ENCODE results near the gene PPWD1.
"Not testable (repeated sequence)": the region's sequence is repeated elsewhere in the genome, so short reads cannot be mapped to it uniquely, and the experiment has no call there.

PPWD1 gene

DNA sequence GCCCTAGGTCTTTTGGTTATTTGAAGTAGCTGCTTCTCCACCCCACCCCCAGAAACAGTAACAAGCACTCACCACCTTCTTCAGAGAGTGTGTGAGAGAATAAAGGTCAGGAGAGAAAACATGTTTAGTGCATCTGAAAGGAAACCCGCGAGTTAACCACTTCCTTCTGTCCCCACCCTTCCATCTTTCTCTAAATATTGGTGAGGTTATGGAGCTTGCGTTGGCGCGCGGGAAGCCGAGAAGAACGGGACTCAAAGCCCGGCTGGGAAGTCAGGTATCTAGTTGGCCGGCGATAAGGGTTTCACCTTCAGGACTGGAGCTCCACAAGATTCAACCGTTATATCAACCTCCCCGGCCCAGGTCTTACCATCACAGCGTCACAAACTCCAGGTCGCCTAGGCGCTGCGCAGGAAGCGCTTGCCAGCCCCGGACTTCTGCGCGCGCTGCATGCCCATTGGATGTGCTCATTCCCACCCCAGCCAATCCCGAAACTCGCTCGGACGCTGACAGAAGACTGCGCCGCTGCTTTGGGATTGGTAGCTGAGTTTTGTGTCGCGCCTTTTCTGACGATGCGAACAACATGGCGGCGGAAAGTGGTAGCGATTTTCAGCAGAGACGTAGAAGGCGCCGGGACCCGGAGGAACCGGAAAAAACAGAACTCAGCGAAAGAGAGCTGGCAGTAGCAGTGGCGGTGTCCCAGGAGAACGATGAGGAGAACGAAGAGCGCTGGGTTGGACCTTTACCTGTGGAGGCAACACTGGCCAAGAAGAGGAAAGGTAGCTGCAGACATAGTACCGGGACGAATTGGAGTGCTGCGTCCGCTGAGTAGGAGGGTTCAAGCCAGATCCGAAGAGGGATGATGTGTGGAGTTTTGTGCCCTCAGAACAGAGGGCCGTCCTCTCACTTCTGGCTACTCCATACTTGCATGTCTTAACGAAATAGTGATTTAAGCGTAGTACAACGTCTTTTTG lies at the start of gene PPWD1, which contains the start of gene CENPK:
PPWD1 (plus strand) TSS at position 566 of the 971 bp plus-strand sequence; CDS start at position 581, 15 bp downstream.
CENPK (minus strand) TSS at position 438 of the 971 bp plus-strand sequence. CDS start 8,261 bp downstream, outside the sequence.
- in situ Hi-C loops (cut with MboI; ENCODE audit: low sequenced_read_pairs), result no loop called here

DNA sequence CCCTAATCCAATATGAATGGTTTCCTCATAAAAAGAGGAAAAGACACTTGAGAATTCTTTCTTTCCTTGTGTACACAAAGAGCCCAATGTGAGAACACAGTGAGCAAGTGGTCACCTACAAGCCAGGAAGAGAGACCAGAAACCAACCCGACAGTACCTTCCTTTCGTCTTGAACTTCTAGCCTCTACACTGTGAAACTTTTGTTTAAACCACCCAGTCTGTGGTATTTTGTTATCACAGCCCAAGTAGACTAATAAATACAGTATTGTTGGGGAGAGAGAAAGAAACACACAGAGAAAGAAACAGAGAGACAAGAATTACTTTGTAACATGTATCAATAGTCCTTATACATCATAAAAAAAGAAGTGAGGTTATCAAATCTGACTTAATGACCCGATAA lies 37.4 kb upstream of the PPWD1 start:
- in situ Hi-C loops (cut with MboI; ENCODE audit: low sequenced_read_pairs), result no loop called here

DNA sequence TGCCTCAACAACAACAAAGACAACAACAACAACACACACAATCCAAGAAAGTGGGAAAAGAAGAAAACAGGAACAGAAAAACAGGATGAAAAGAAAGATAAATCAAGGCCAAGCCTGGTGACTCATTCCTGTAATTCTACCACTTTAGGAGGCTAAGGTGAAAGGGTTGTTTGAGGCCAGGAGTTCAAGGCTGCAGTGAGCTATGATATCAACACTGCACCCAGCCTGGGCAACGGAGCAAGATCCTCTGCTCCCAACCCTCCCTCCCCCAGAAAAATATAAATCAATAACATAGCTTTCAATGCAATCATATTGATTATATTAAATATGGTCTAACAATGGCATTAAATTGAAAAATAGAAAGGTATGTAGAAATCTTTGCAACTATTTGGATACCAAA lies 32.2 kb upstream of the PPWD1 start:
- in situ Hi-C loops (cut with MboI; ENCODE audit: low sequenced_read_pairs), result no loop called here

DNA sequence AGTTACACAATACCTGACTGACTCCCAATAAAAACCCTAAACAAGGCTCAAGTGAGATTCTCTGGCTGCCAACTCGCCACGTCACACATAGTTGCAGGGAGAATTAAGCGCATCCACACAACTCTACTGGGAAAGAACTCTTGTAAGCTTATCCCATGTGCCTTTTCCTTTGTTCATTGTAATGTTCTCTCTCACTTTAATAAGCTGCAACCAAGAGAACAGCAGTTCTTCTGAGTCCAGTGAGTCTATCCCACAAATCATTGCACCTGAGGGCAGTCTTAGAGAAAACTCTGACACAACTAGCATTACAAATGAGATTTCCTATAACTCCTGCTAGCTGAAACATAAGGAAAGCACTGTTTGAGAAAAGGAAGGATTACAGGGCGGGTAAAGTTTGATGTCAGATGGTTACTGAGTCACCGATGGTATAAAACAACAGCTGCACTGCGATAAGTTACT lies 27.5 kb upstream of the PPWD1 start:
- in situ Hi-C loops (cut with MboI; ENCODE audit: low sequenced_read_pairs), result no loop called here

DNA sequence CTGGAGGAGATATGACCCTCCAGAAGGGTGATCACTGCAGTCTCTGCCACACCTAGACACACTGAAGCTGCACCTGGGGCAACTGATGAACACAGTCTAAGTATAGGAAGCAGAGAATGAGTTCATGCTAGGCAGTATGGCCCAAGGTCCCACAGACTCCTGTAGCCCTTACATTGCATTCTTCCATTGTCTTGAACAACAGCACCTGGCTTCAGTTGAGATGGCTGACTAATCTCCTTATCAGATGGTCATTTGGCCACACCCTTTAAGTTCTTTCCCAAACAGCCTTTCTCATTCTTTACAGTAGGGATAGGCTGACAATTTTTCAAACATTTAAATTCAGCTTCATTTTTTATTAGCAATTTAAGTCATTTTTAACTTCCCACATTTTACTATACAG lies 23.3 kb upstream of the PPWD1 start:
- in situ Hi-C loops (cut with MboI; ENCODE audit: low sequenced_read_pairs), result no loop called here

DNA sequence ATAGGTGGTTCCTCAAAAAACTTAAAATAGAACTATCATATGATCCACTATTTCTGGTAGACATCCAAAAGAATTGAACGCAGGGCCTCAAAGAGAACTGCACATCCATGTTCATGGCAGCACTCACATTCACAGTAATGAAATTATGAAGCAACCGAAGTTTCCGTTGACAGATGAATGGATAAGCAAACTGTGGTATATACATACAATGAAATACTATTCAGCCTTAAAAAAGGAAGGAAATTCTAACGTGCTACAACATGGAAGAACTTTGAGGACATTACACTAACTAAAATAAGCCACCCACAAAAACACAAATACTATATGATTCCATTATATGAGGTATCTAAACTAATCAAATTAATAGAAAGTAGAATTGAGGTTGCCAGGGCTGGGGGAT lies 18.6 kb upstream of the PPWD1 start:
- in situ Hi-C loops (cut with MboI; ENCODE audit: low sequenced_read_pairs), result no loop called here

DNA sequence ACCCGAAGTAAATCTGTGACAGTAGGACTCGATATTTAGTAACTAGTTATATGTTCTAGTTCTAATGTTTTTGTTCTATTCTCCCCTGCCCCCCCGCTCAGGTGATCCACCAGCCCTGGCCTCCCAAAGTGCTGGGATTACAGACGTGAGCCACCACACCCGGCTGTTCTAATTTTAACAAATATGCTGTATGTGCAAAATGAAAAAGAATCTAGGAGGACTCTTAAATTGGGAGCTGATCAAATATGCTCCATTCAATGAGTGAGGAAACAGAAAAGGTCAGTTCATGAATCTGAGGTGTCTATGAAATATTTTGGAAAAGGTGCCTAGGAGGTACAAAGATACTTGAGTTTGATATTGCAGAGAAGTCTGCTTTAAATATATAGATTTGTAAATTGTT lies 17.0 kb upstream of the PPWD1 start:
- in situ Hi-C loops (cut with MboI; ENCODE audit: low sequenced_read_pairs), result no loop called here

DNA sequence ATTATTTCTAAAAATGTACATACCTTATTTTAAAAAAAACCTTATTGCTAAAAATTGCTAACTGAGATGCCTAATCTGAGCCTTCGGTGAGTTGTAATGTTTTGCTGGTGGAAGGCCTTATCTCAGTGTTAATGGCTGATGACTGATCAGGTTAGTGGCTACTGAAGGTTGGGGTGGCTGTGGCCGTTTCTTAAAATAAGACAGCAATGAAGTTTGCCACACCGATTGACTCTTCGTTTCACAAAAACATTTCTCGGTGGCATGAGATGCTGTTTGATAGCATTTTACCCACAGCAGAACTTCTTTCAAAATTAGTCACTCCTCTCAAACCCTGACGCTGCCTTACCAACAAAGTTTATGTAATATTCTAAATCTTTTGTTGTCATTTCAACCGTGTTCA lies 14.8 kb upstream of the PPWD1 start:
- in situ Hi-C loops (cut with MboI; ENCODE audit: low sequenced_read_pairs), result no loop called here

DNA sequence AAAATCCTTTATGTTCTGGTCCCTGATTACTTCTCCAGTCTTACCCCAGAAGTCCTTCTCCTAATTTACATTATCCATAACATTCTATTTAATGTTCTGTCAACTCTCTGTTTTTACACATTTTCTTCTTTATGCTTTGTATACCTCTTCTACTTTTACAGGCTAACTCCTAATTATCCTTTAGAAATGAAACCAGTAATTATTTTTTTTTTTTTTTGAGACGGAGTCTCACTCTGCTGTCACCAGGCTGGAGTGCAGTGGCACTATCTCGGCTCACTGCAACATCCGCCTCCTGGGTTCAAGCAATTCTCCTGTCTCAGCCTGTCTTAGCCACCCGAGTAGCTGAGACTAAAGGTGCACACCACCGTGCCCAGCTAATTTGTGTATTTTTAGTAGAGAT lies 9.2 kb upstream of the PPWD1 start:
- in situ Hi-C loops (cut with MboI; ENCODE audit: low sequenced_read_pairs), result no loop called here

DNA sequence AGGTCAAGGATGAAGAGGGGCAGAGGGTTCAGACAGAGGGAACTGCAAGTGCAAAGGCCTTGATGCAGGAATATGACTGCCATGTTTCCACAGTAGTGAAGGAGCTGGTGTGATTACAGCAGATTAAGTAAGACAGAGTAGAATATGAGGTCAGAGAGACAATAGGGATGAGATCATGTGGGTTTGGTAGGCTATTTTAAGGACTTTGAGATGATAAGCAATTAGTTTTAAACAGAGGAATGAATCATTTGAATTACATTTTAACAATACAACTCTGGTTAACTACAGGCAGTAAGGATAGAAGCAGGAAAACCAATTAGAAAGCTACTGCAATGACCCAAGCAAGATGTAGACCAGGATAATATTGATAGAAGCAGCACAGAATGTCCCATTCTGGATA lies 7.8 kb upstream of the PPWD1 start:
- in situ Hi-C loops (cut with MboI; ENCODE audit: low sequenced_read_pairs), result no loop called here

DNA sequence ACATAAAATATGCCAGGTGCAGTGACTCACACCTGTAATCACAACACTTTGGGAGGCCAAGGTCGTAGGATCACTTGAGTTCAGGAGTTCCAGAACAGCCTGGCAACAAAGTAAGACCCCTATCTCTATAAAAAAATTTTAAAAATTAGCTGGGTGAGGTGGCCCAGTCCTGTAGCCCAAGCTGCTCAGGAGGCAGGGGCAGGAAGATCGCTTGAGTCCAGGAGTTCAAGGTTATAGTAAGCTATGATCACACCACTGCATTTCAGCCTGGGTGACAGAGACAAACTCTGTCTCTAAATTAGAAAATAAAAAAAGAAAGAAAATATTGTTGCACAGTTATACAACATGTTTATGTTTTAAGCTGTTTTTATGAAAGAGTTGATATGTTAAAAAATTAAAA lies 6.9 kb upstream of the PPWD1 start:
- in situ Hi-C loops (cut with MboI; ENCODE audit: low sequenced_read_pairs), result no loop called here

DNA sequence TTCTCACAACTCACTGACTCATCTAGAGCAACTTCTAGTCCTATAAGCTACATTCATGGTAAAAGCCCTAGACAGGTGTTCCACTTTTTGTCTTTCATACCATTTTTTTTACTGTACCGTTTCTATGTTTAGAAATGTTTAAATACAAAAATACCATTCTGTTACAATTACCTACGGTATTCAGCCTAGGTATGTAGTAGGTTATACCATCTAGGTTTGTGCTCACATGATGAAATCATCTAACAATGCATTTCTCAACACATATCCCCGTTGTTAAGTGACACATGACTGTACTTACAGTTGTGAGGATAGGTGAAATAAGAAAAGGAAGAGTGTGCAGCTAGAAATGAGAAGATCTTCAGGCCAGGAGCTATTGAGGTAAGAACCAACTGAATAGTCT lies 6.4 kb upstream of the PPWD1 start:
- in situ Hi-C loops (cut with MboI; ENCODE audit: low sequenced_read_pairs), result no loop called here

DNA sequence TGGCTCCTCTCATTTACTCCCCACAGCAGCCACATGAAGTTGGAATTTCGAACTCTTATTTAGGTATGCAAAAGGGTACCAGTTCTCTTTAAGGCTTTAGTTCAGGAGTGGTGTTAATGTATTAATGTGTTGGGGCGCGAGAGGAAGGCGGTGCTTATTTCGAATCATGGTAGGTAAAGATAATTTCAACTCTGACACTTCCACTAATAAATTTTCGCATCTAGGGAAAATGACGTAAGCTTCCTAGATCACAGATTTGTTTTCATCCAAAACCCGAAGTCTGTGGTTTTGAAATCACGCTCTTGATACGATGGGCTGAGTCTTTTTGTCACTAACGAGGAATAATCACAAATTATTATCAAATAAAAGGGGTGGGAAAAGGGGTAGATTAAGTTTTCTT lies 681 bp downstream of the PPWD1 start:
- in situ Hi-C loops (cut with MboI; ENCODE audit: low sequenced_read_pairs), result no loop called here

DNA sequence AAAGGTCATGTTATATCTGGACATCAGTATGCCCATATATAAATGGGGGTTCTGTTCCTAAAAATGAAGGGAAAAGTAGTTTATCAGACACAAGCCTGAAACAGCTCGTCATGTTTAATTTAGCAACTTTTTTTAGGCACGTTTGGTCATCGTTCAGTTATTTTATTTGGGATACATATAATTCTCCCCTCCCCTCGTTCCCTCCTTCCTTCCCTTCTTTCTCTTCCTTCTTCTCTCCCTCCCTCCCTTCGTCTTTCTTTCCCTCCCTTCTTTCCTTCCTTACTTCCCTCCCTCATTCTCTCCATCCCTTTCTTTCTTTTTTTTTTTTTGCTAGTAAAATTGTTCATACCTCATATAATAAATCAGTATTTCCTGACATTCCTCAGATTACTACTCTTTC lies 3.4 kb downstream of the PPWD1 start:
- in situ Hi-C loops (cut with MboI; ENCODE audit: low sequenced_read_pairs), result no loop called here

DNA sequence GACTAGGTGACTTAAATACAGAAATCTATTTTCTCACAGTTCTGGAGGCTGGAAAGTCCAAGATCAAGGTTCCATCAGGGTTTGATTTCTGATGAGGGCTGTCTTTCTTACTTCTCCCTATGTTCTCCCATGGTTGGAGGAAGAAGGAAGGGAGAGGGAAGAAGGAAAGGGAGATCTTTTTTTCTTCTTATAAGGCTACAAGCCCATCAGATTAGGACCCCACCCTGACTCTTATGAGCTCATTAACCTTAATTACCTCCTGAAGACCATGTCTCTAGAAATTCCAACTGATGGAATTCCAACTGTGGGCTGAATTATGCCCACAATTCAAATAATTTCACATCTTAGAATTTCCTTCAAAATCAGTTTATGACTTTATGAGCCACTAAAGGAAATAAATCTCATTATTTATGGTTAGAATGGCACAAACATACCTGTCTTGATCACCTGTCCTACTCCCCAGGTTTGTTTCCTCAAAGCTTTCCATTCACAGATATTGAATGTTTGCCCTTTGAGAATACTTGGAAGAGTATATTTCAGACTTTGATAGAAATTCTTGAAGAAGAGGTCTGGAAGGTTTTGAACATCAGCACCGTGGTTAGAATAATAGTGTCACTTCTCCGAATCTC lies 7.6 kb downstream of the PPWD1 start:
- in situ Hi-C loops (cut with MboI; ENCODE audit: low sequenced_read_pairs), result no loop called here

DNA sequence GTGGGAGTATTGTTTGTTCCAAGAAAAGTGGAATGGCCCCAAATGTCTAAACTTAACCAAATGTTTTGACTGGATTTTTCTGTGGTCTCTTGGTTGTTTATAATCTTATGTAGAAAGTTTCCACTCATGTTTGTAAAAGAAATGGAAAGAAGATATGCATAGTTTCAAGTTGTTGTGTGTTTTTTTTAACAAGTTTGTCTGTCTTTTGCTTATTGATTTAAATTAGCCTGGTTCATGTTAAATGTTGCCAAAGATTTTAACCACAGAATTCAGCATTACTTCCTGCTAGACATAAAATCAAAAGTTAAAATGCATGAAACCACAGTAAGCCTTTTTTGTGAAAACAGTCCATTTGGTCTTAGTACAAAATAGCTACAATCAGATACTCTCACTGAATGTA lies 14.0 kb downstream of the PPWD1 start:
- in situ Hi-C loops (cut with MboI; ENCODE audit: low sequenced_read_pairs), result no loop called here

DNA sequence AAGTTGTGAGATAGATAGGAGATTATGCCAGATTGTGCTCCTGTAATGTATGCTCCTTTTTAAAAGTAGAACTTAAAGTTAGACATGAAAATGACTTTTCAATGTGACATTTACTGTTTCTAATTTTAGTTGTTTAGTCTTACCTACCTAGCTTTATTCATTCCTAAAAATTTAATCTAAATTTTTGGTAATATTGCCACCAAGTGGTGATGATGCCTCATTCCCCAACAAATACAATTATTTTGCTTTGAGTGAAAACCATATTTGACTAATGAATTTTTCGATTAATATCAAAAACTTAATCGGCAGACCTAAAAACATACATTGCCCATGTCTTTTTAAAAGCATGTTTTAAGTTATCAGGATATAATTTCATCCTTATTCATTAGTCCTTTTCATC lies 25.6 kb downstream of the PPWD1 start:
- in situ Hi-C loops (cut with MboI; ENCODE audit: low sequenced_read_pairs), result no loop called here

DNA sequence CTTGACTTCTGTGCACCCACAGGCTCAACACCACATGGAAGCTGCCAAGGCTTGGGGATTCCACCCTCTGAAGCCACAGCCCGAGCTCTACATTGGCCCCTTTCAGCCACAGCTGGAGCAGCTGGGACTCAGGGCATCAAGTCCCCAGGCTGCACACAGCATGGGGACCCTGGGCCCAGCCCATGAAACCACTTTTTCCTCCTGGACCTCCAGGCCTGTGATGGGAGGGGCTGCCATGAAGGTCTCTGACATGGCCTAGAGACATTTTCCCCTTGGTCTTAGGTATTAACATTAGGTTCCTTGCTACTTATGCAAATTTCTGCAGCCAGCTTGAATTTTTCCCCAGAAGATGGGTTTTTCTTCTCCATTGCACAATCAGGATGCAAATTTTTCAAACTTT lies 38.7 kb downstream of the PPWD1 start:
- in situ Hi-C loops (cut with MboI; ENCODE audit: low sequenced_read_pairs), result not testable (repeated sequence)

DNA sequence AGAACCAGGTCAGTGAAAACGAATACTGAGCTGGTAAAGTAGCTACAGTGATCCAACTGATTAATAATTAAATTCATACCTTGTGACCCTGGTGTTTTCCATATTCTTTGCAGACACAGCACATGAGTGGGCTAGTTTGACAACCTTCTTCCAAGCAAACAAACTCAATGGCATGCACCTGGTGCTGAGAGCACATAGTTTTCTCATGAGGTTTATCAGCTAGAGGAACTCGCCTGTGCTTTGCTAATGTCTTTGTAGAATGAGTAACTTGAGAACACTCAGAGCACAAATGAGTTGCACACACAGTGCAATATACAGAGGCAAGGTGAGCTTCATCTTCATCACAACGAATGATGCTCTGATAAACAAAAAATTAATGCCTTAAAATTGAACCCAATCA lies 48.4 kb downstream of the PPWD1 start:
- in situ Hi-C loops (cut with MboI; ENCODE audit: low sequenced_read_pairs), result no loop called here

DNA sequence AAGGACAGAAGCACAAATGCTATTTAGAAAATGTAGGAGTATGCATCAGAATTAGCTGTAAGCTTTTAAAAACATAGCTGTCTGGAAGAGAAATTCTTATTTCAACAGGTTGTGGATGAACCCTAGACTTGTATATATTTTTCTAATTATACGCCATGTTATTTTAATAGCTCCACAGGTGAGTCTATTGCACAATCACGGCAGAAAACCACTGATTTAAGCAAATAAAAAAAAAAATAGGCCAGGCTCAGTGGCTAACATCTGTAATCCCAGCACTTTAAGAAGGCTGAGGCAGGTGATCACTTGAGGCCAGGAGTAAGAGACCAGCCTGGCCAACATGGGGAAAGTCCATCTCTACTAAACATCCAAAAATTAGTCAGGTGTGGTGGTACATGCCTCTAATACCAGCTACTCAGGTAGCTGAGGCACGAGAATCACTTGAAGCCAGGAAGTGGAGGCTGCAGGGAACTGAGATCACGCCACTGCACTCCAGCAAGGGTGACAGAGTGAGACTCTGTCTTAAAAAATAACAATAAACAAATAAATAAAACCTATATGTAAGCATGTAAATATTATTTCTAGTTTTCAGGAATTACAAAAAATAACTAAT lies 49.3 kb downstream of the PPWD1 start:
- in situ Hi-C loops (cut with MboI; ENCODE audit: low sequenced_read_pairs), result no loop called here

DNA sequence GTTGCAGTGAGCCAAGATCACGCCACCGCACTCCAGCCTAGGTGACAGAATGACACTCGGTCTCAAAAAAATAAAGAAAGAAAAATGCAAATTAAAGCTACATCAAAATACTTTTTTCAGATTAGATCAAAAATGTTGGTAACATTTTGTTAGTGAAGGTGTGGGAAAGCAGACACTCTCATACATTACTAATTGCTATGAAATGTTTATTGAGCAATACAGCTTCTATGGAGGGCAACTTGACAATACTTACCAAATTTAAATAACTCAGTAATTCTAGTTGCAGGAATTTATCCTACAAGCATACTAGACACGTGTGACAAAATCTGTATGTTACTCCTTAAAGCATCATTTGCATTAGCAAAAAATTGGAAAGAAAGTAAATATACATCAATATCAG lies 56.9 kb downstream of the PPWD1 start:
- in situ Hi-C loops (cut with MboI; ENCODE audit: low sequenced_read_pairs), result no loop called here

DNA sequence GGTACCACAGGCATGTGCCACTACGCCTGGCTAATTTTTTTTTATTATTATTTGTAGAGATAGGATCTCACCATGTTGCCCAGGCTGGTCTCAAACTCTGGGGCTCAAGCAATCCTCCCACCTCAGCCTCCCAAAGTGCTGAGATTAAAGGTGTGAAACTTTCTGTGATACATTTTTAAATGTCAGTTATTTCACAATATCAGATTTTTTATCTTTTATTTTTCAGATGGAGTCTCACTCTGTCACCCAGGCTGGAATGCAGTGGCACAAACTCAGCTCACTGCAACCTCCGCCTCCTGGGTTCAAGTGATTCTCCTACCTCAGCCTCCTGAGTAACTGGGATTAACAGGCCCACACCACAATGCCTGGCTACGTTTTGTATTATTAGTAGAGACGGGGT lies 58.9 kb downstream of the PPWD1 start:
- in situ Hi-C loops (cut with MboI; ENCODE audit: low sequenced_read_pairs), result not testable (repeated sequence)

Measured in HL-60/S4 treated with retinoic acid at 250 ng/mL for 4 days and 3 days (cell line).